HG03439 (cell line): Measurements from ENCODE around the gene RUNX3.

ENCODE experiments used
- ATAC-seq: cut with Tn5 transposase; IDR thresholded peaks from one replicate; pipeline ENCODE4 v1.9.1; 2021; ENCODE audit warnings: mild to moderate bottlenecking, moderate library complexity; ENCODE audit not compliant: unreplicated experiment

RUNX3 gene

GRCh38 chr1:24948079-24948827 lies 18.2 kb upstream of the RUNX3 start:
- no peak for ATAC-seq

GRCh38 chr1:24946861-24947658 lies 17.0 kb upstream of the RUNX3 start:
- ATAC-seq: peak; percentile 76

- ATAC-seq: no peak
These were observed 15.6 kb upstream of the RUNX3 start for GRCh38 chr1:24945354-24946326.

DNA sequence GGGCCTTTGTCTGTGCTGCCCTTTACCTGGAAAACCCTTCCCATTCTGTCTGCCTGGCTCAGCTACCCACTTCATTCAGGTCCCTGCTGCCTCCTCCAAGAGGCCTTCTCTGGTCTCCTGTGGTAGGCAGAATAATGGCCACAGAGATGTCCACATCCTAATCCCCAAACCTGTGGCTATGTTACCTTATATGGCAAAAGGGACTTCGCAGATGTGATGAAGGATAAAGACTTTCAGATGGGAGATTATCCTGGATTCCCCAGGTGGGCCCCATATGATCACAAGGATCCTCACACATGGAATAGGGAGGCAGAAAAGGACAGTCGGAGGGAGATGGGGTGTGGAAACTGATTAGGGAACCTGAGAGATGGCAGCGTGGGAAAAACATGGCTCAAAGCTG lies 14.2 kb upstream of the RUNX3 start:
- no peak for ATAC-seq

DNA sequence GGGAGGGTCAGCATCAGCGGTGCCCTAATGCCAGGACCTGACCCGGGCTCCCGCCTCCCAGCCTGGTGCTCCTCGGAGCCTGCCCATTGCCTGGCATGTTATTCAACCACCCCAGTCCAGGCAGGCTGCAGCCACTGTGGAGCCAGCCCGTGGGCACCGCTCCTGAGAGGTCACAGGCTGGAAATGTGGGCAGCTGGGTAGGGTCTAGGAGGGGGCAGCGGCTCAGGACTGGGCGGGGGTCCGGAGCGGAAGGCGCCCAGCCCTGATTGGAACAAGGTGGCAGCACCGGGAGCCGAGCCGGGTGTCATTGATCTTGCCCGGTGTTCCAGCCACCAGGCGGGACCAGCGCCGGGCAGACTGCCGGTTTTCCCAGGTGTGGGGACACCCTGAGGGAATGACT lies 12.7 kb upstream of the RUNX3 start:
- no peak for ATAC-seq

DNA sequence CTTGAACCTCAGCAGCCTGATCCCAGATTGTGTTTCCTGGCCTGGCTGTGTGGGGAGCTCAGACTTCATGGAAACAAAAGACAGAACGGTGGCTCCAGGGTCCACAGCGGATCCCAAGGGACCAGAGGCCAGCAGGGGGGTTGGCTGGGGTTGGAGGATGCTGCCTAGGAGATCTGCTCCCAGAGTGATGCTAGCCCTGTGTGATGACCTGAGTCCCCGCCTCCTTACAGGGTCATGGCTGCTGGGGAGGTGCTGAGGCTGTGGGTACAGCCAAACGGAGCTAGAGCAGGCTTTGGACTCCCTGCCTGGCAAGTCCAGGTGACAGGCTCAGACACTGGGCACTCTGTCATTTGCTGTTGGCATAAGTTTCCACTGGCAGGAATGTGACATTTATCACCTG lies 11.5 kb upstream of the RUNX3 start:
- ATAC-seq: no peak

- ATAC-seq: no peak
These were observed 10.2 kb upstream of the RUNX3 start for GRCh38 chr1:24940231-24940630.

DNA sequence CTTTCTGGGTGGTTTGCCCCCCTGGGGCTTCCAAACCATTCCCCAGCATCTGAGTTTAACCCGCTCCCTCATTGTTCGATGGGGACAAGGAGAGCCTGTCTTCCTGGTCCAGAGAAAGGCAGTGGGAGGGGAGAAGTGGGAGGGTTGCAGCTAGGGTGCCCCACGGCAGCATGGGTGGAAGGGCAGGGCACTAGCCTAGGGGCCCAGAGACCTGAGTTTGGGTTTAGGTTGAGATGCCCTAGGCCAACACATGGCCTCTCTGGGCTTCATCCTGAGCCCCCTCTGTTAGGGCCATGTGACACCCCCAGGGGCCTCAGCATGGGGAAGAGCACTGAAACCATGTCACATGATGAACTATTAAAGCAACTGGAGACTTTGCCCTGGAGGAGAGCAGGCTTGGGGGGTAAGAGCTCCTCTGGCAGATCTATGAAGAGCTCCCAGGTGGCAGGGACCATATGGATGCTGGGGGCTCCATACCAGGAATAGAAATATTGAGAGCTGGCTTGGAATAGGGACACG lies 9.7 kb upstream of the RUNX3 start:
- ATAC-seq: no peak

GRCh38 chr1:24939040-24939674 lies 9.1 kb upstream of the RUNX3 start:
- no peak for ATAC-seq

- no peak for ATAC-seq
These were observed 8.2 kb upstream of the RUNX3 start for GRCh38 chr1:24938276-24938675.

GRCh38 chr1:24936684-24937083 lies 6.6 kb upstream of the RUNX3 start:
- ATAC-seq: no peak

DNA sequence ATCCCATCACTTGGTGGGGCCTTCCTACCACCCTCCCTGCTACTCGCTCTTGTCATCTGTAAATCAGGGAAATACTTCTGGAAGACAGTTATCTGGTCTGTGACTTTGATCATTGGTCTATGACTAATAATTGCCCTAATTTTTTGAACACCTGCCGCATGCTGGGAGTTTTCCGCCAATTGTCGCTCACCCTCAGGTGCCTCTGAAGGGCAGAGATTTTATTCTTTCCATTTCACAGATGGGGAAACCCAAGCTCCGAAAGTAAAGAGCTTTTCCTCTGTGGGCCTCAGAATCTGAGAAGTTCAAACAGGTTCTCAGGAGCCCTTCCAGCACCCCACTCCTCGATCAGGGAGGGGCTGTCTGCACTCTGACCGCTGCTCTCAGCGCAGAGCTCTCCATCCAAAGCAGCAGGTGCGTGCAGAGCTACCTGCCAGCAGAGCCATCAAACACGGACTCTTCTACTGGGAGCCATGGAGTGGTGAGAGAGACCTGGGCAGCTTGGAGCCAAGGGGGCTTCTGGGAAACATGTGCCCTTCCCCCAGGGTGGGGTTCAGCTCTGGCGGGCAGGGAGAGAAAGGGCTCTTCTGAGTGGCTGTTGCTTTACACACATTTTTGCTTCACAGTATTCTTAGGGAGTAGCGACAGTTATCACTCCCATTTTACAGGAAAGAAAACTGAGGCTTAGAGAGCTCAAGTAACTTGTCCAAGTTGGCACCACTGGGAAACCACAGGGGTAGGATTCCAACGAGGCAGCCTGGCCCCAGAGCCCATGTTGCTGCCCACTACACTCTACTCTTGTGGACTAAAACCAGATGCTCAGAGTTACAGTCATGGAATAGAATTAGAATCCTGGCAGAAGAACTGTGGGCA lies 5.8 kb upstream of the RUNX3 start:
- ATAC-seq: no peak

- no peak for ATAC-seq
These were observed 5.1 kb upstream of the RUNX3 start for GRCh38 chr1:24935196-24935526.

DNA sequence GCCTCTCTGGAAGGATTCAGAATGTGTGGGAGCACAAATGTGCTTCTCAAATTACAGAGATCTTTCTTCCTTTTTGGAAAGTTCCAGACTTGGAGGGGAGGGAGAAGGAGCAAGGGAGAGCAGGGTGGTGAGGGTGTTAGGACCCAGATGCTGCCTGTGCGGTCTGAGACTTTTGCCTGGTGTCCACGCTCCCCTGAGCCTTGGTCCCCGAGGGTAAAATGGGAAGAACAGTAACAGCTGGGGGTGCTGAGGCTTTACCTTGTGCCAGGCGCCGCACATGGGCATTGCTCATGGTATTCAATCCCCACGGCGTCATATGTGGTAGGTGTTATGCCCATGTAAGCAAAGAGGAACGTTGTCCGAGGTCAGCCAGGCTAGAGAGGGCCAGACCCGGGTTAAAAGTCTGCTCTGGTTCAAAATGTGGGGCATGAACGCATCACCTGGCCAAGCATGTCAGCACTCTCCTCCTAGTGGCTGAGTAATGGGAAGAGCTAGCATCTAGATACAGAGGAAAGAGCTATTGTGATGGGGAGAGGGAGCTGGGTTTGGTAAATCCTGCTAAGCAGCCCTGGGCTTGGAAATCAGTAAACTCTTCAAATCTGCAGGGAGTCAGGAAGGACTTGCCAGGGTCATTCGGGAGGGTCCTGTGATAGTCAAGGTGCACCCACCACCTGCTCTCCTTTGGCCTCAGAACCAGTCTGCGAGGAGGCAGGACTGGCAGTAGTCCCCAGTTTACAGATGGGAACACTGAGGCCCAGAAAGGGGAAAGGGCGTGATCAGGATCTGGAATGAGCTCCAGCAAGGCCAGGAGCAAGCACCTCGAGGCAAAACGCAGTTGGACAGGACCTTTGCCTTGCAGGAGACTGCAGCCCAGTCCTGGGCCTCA lies 4.5 kb upstream of the RUNX3 start:
- no peak for ATAC-seq

- no peak for ATAC-seq
These were observed 3.4 kb upstream of the RUNX3 start for GRCh38 chr1:24933468-24933867.

DNA sequence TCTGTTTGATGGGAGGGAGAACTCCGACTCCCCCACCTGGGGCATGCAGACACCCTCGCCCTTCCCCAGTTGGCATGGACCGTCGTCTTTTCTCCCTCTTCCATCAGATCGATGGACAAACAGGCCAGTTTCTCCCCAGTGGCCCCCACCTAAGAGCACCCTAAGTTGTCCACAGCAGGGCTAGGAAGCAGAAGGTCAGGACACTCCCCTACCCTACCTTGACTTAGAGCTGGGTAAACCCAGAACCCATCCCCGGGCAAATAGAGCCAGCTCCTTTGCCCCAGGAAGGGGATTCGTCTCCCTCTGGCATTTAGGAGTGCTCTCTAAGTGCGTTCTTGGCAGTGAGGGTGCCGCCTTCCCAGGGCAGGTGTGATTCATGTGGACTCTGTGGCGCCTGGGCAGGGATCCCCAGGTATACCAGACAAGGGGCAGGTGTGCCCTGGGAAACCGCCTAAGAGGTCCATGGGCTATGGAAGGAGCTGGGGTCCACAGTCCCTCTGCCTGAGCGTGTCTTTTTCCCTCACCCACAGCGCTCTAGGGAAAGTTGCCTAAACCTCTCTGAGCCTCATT lies 2.7 kb upstream of the RUNX3 start:
- ATAC-seq: no peak

- ATAC-seq: no peak
These were observed 2.2 kb upstream of the RUNX3 start for GRCh38 chr1:24932284-24932683.

GRCh38 chr1:24931468-24932231 lies 1.6 kb upstream of the RUNX3 start:
- no peak for ATAC-seq
